ENCODE data around the gene TBL2.
"Not testable (repeated sequence)": the region's sequence is repeated elsewhere in the genome, so short reads cannot be mapped to it uniquely, and the experiment has no call there.

The TBL2 gene

GRCh38 chr7:73605601-73606220 is 27.3 kb upstream of the TBL2 start:
- no peak for DNase-seq

- DNase-seq, result no peak
Measured at GRCh38 chr7:73602721-73603651, 24.6 kb upstream of the TBL2 start.

GRCh38 chr7:73599916-73600315 is 21.5 kb upstream of the TBL2 start:
- DNase-seq, result no peak

- no peak for DNase-seq
Measured at GRCh38 chr7:73599151-73599882, 20.9 kb upstream of the TBL2 start.

- DNase-seq, result no peak
Measured at GRCh38 chr7:73597978-73598782, 19.8 kb upstream of the TBL2 start.

- DNase-seq, result no peak
Measured at GRCh38 chr7:73596191-73597065, 18.0 kb upstream of the TBL2 start.

- DNase-seq, result no peak
Measured at GRCh38 chr7:73595358-73595757, 17.0 kb upstream of the TBL2 start.

GRCh38 chr7:73593207-73594045 is 15.0 kb upstream of the TBL2 start:
- DNase-seq, result no peak

- DNase-seq, result no peak
Measured at GRCh38 chr7:73586911-73587310, 8.5 kb upstream of the TBL2 start.

- DNase-seq, result no peak
Measured at GRCh38 chr7:73585196-73585595, 6.8 kb upstream of the TBL2 start.

GRCh38 chr7:73582664-73583202 is 4.4 kb upstream of the TBL2 start:
- DNase-seq, result no peak

GRCh38 chr7:73581006-73581405 is 2.6 kb upstream of the TBL2 start:
- not testable (repeated sequence) for DNase-seq

GRCh38 chr7:73577627-73578341 is 595 bp downstream of the TBL2 start:
- DNase-seq, result no peak

GRCh38 chr7:73573791-73574190 is 4.6 kb downstream of the TBL2 start:
- no peak for DNase-seq

GRCh38 chr7:73573276-73573675 is 5.1 kb downstream of the TBL2 start:
- no peak for DNase-seq

- DNase-seq, result no peak
Measured at GRCh38 chr7:73572767-73573186, 5.6 kb downstream of the TBL2 start.

- DNase-seq, result no peak
Measured at GRCh38 chr7:73570977-73571376, 7.4 kb downstream of the TBL2 start.

- no peak for DNase-seq
Measured at GRCh38 chr7:73570521-73570920, 7.9 kb downstream of the TBL2 start.

- DNase-seq, result no peak
Measured at GRCh38 chr7:73569042-73569608, 9.3 kb downstream of the TBL2 start.

Data from NCI-H446 (cell line).